ENCODE data around the gene CHD9.
"Not testable (repeated sequence)": the region's sequence is repeated elsewhere in the genome, so short reads cannot be mapped to it uniquely, and the experiment has no call there.

CHD9 gene

DNA sequence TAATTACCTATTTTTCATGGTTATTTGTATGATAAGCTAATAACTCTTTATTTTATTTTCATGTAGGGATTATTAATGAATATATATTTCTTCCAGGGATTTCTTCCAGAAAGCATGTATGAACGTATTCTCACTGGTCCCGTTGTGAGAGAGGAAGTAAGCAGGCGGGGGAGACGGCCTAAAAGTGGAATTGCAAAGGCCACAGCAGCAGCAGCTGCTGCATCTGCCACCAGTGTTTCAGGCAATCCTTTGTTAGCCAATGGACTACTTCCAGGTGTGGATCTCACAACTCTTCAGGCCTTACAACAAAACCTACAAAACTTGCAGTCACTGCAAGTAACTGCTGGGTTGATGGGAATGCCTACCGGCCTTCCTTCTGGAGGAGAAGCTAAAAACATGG, 269.1 kb downstream of the CHD9 start:
- no peak for TF ChIP-seq CTCF (conservative IDR thresholded peaks at IDR 0.05; ENCODE audit: low read length)
- no peak for TF ChIP-seq EZH2phosphoT487 (IDR thresholded peaks at IDR 0.05; ENCODE audit: borderline replicate concordance)
- no peaks in the 10 kb centered on the region for H3K9me2 ChIP-seq (replicated peaks; ENCODE audit: low read depth, low read length)
- H3K4me3 ChIP-seq (ENCODE audit: low read length, poor library complexity, severe bottlenecking) = no peak overlapping the region
- no peaks in the 10 kb centered on the region for H4K20me1 ChIP-seq (ENCODE audit: insufficient read depth, low read length, poor library complexity, severe bottlenecking)
- H3F3A ChIP-seq (ENCODE audit: low read depth) = no peaks in the 10 kb centered on the region
- H3K4me1 ChIP-seq (ENCODE audit: insufficient read depth, low read length, poor library complexity, severe bottlenecking) = no peaks in the 10 kb centered on the region
- no peak overlapping the region for H2AFZ ChIP-seq (ENCODE audit: low read length)
- H3K9me3 ChIP-seq (ENCODE audit: insufficient read depth, low read depth, low read length) = no peaks in the 10 kb centered on the region
- H3K79me2 ChIP-seq (ENCODE audit: insufficient read depth, low read length) = no peaks in the 10 kb centered on the region
- H3K36me3 ChIP-seq (ENCODE audit: insufficient read depth, low read length) = peaks cover 53% of the 10 kb centered on the region
- H3K9ac ChIP-seq (ENCODE audit: low read depth, low read length, poor library complexity, severe bottlenecking) = no peak overlapping the region
- no peak overlapping the region for H3K4me2 ChIP-seq (ENCODE audit: low read depth, low read length, poor library complexity, severe bottlenecking)
- no peaks in the 10 kb centered on the region for H3K27me3 ChIP-seq (ENCODE audit: insufficient read depth, low read length, poor library complexity, severe bottlenecking)

- H3K9me2 ChIP-seq (replicated peaks; ENCODE audit: low read depth, low read length); H3K9me3 ChIP-seq (ENCODE audit: insufficient read depth, low read depth, low read length); H3K36me3 ChIP-seq (ENCODE audit: insufficient read depth, low read length); H3K27me3 ChIP-seq (ENCODE audit: insufficient read depth, low read length, poor library complexity, severe bottlenecking); H3K9ac ChIP-seq (ENCODE audit: low read depth, low read length, poor library complexity, severe bottlenecking); H4K20me1 ChIP-seq (ENCODE audit: insufficient read depth, low read length, poor library complexity, severe bottlenecking); H2AFZ ChIP-seq (ENCODE audit: low read length); H3K4me3 ChIP-seq (ENCODE audit: low read length, poor library complexity, severe bottlenecking); H3K4me1 ChIP-seq (ENCODE audit: insufficient read depth, low read length, poor library complexity, severe bottlenecking); H3F3A ChIP-seq (ENCODE audit: low read depth); H3K4me2 ChIP-seq (ENCODE audit: low read depth, low read length, poor library complexity, severe bottlenecking); H3K79me2 ChIP-seq (ENCODE audit: insufficient read depth, low read length): not testable (repeated sequence)
These were observed 276.2 kb downstream of the CHD9 start for GRCh38 chr16:53330991-53331390.

GRCh38 chr16:53334581-53334980, 279.8 kb downstream of the CHD9 start:
- H3K79me2 ChIP-seq (ENCODE audit: insufficient read depth, low read length) = no peaks in the 10 kb centered on the region
- no peak overlapping the region for H2AFZ ChIP-seq (ENCODE audit: low read length)
- H3K4me3 ChIP-seq (ENCODE audit: low read length, poor library complexity, severe bottlenecking) = no peak overlapping the region
- H3K4me2 ChIP-seq (ENCODE audit: low read depth, low read length, poor library complexity, severe bottlenecking) = no peak overlapping the region
- H3K4me1 ChIP-seq (ENCODE audit: insufficient read depth, low read length, poor library complexity, severe bottlenecking) = no peaks in the 10 kb centered on the region
- no peaks in the 10 kb centered on the region for H3K9me2 ChIP-seq (replicated peaks; ENCODE audit: low read depth, low read length)
- H3K36me3 ChIP-seq (ENCODE audit: insufficient read depth, low read length) = no peaks in the 10 kb centered on the region
- H3K9me3 ChIP-seq (ENCODE audit: insufficient read depth, low read depth, low read length) = no peaks in the 10 kb centered on the region
- no peaks in the 10 kb centered on the region for H4K20me1 ChIP-seq (ENCODE audit: insufficient read depth, low read length, poor library complexity, severe bottlenecking)
- H3F3A ChIP-seq (ENCODE audit: low read depth) = no peaks in the 10 kb centered on the region
- H3K27me3 ChIP-seq (ENCODE audit: insufficient read depth, low read length, poor library complexity, severe bottlenecking) = no peaks in the 10 kb centered on the region
- no peak overlapping the region for H3K9ac ChIP-seq (ENCODE audit: low read depth, low read length, poor library complexity, severe bottlenecking)
- no peak for TF ChIP-seq EZH2phosphoT487 (IDR thresholded peaks at IDR 0.05; ENCODE audit: borderline replicate concordance)
- no peak for TF ChIP-seq CTCF (conservative IDR thresholded peaks at IDR 0.05; ENCODE audit: low read length)

- H3K4me2 ChIP-seq (ENCODE audit: low read depth, low read length, poor library complexity, severe bottlenecking) = no peak overlapping the region
- H3K79me2 ChIP-seq (ENCODE audit: insufficient read depth, low read length) = no peaks in the 10 kb centered on the region
- no peak overlapping the region for H3K4me3 ChIP-seq (ENCODE audit: low read length, poor library complexity, severe bottlenecking)
- no peak overlapping the region for H3K9ac ChIP-seq (ENCODE audit: low read depth, low read length, poor library complexity, severe bottlenecking)
- no peaks in the 10 kb centered on the region for H3K36me3 ChIP-seq (ENCODE audit: insufficient read depth, low read length)
- H4K20me1 ChIP-seq (ENCODE audit: insufficient read depth, low read length, poor library complexity, severe bottlenecking) = no peaks in the 10 kb centered on the region
- no peaks in the 10 kb centered on the region for H3K9me2 ChIP-seq (replicated peaks; ENCODE audit: low read depth, low read length)
- no peaks in the 10 kb centered on the region for H3K4me1 ChIP-seq (ENCODE audit: insufficient read depth, low read length, poor library complexity, severe bottlenecking)
- no peak for TF ChIP-seq EZH2phosphoT487 (IDR thresholded peaks at IDR 0.05; ENCODE audit: borderline replicate concordance)
- no peak for TF ChIP-seq CTCF (conservative IDR thresholded peaks at IDR 0.05; ENCODE audit: low read length)
- H3K9me3 ChIP-seq (ENCODE audit: insufficient read depth, low read depth, low read length) = no peaks in the 10 kb centered on the region
- H2AFZ ChIP-seq (ENCODE audit: low read length) = no peak overlapping the region
- no peaks in the 10 kb centered on the region for H3F3A ChIP-seq (ENCODE audit: low read depth)
- H3K27me3 ChIP-seq (ENCODE audit: insufficient read depth, low read length, poor library complexity, severe bottlenecking) = no peaks in the 10 kb centered on the region
These were observed 282.5 kb downstream of the CHD9 start for GRCh38 chr16:53337294-53337693.
